ENCODE measurements around the gene TMEM179. TPM values are rescaled to one million over a fixed set of nuclear protein-coding genes. Genes with fewer than 3 reads are reported as not detected.

The TMEM179 gene
- total and polyA plus RNA-seq, 2 donors (not counting 3 experiments of a cell fraction or from before 2014, with no cell fraction given) = 0.14 TPM; not detected in 1

GRCh38 chr14:104624939-104625338 is 20.4 kb upstream of the TMEM179 start:
- BruUV-seq (replicated peaks) = no TSS peak

DNA sequence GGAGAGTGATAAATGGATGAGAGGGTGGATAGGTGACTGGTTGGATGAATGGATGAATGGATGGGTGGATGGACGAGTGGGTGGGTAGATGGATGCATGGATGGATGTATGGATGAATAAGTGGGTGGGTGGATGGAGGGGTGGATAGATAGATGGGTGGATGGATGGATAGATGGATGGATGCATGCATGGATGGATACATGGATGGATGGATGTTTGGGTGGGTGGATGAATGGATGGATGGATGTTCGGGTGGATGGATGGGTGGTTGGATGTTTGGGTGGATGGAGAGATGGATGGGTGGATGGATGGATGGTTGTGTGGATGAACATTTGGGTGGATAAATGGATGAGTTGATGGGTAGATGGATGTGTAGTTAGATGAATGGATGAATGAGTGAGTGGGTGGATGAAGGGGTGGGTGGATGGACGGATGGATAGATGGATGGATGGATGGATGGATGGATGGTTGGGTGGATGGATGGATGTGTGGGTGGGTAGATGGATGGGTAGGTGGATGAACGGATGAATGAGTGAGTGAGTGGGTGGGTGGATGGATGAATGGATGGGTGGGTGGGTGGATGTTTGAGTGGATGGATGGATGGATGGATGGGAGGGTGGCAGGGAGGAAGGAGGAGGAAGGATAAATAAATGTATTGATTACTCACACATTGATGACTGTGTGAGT is 9.7 kb upstream of the TMEM179 start:
- TF ChIP-seq CTCF (IDR thresholded peaks at IDR 0.05; ENCODE audit: extremely low read depth in 1 of 2, insufficient read depth in 1 of 2, low read depth in 1 of 2, low read length in 2 of 2) = no peak
- TF ChIP-seq MYC (IDR thresholded peaks at IDR 0.05; ENCODE audit: low read depth, low read length) = no peak
- no peak for TF ChIP-seq EZH2 (IDR thresholded peaks at IDR 0.05; ENCODE audit: borderline replicate concordance, low read depth, low read length, severe bottlenecking)
- Histone ChIP-seq H3K9me3 (replicated peaks; ENCODE audit: control insufficient read depth, insufficient read depth, low read length) (no peaks in the 10 kb centered on the region), H3K4me1 (ENCODE audit: control insufficient read depth, extremely low read depth, insufficient read depth, low read length) (no peaks in the 10 kb centered on the region), H2AFZ (ENCODE audit: low read depth, low read length) (no peak overlapping the region), H4K20me1 (replicated peaks; ENCODE audit: control insufficient read depth, extremely low read depth, insufficient read depth, low read length) (peaks cover 4% of the 10 kb centered on the region), H3K9ac (replicated peaks; ENCODE audit: extremely low read depth, insufficient read depth, low read length) (no peak overlapping the region), H3K4me3 (replicated peaks in 1 of 3; ENCODE audit: insufficient read depth in 1 of 3, low read depth in 1 of 3, low read length in 3 of 3) (no peak overlapping the region), H3K9me1 (replicated peaks; ENCODE audit: control insufficient read depth, extremely low read depth, insufficient read depth, low read length) (no peaks in the 10 kb centered on the region), H3K27ac (ENCODE audit: insufficient read depth, low read depth, low read length) (no peak overlapping the region), H3K36me3 (ENCODE audit: control insufficient read depth in 2 of 2, extremely low read depth in 1 of 2, insufficient read depth in 2 of 2, low read length in 2 of 2) (no peaks in the 10 kb centered on the region), H3K79me2 (ENCODE audit: control insufficient read depth, insufficient read depth, low read length) (no peaks in the 10 kb centered on the region), H3K4me2 (ENCODE audit: insufficient read depth, low read length) (no peak overlapping the region), H3K27me3 (ENCODE audit: control insufficient read depth in 2 of 2, insufficient read depth in 2 of 2, low read length in 2 of 2) (no peaks in the 10 kb centered on the region)
- DNase-seq (ENCODE audit: low read depth, low spot score) (no peak), FAIRE-seq (no peak)
- BruUV-seq (replicated peaks) = no TSS peak
- intact Hi-C loops (cut with micrococcal nuclease) = no loop called here
- ChIA-PET CTCF (interaction anchor here (1.2 kb wide), 1 partner anchor 50 kb away, joined by 4 read pairs; no protein-coding TSS in a partner anchor), POLR2A (no interaction called here)
- dilution Hi-C loops (cut with MboI; ENCODE audit: extremely low pct_ligation_motif_present, low sequenced_read_pairs) = no loop called here

More at GRCh38 chr14:104624939-104625338, 20.4 kb upstream of the TMEM179 start:
- intact Hi-C loops (cut with micrococcal nuclease) = no loop called here
- FAIRE-seq (no peak), DNase-seq (ENCODE audit: low read depth, low spot score) (no peak)
- H3K4me1 ChIP-seq (ENCODE audit: control insufficient read depth, extremely low read depth, insufficient read depth, low read length) = no peaks in the 10 kb centered on the region
- no peaks in the 10 kb centered on the region for H3K9me3 ChIP-seq (replicated peaks; ENCODE audit: control insufficient read depth, insufficient read depth, low read length)
- no peaks in the 10 kb centered on the region for H3K9me1 ChIP-seq (replicated peaks; ENCODE audit: control insufficient read depth, extremely low read depth, insufficient read depth, low read length)
- H3K79me2 ChIP-seq (ENCODE audit: control insufficient read depth, insufficient read depth, low read length) = no peaks in the 10 kb centered on the region
- no peak overlapping the region for H3K27ac ChIP-seq (ENCODE audit: insufficient read depth, low read depth, low read length)
- ChIA-PET POLR2A (no interaction called here), CTCF (interaction anchor here (0.6 kb wide), 1 partner anchor 528 kb away, joined by 3 read pairs; no protein-coding TSS in a partner anchor)
- H3K36me3 ChIP-seq (ENCODE audit: control insufficient read depth in 2 of 2, extremely low read depth in 1 of 2, insufficient read depth in 2 of 2, low read length in 2 of 2) = no peaks in the 10 kb centered on the region
- no peak overlapping the region for H3K4me2 ChIP-seq (ENCODE audit: insufficient read depth, low read length)
- no peaks in the 10 kb centered on the region for H4K20me1 ChIP-seq (replicated peaks; ENCODE audit: control insufficient read depth, extremely low read depth, insufficient read depth, low read length)
- H3K4me3 ChIP-seq (replicated peaks in 1 of 3; ENCODE audit: insufficient read depth in 1 of 3, low read depth in 1 of 3, low read length in 3 of 3) = no peak overlapping the region
- TF ChIP-seq FOS (IDR thresholded peaks at IDR 0.05; ENCODE audit: borderline replicate concordance, insufficient read depth, low read length) (no peak), JUN (IDR thresholded peaks at IDR 0.05; ENCODE audit: borderline replicate concordance, insufficient read depth, insufficient read length, low read depth) (no peak), GATA2 (IDR thresholded peaks at IDR 0.05; ENCODE audit: insufficient read depth, insufficient read length, low read depth, low read length) (no peak), POLR2A (IDR thresholded peaks at IDR 0.05; ENCODE audit: low read depth, low read length) (no peak), MYC (IDR thresholded peaks at IDR 0.05; ENCODE audit: low read depth, low read length) (no peak)
- dilution Hi-C loops (cut with MboI; ENCODE audit: extremely low pct_ligation_motif_present, low sequenced_read_pairs) = no loop called here
- H3K27me3 ChIP-seq (ENCODE audit: control insufficient read depth in 2 of 2, insufficient read depth in 2 of 2, low read length in 2 of 2) = peaks cover 3 to 5% of the 10 kb centered on the region in 2 experiments
- H3K9ac ChIP-seq (replicated peaks; ENCODE audit: extremely low read depth, insufficient read depth, low read length) = no peak overlapping the region
- no peak overlapping the region for H2AFZ ChIP-seq (ENCODE audit: low read depth, low read length)

All from endothelial cell of umbilical vein (primary cell).